HepG2 (cell line): ENCODE results near the gene PPM1K. TPM values are rescaled to one million over a fixed set of nuclear protein-coding genes. Genes with fewer than 3 reads are reported as not detected.
A peak's percentile ranks its signal among the peaks of the same experiment; 100 is the strongest.

Source experiments
- ATAC-seq: fragments of 200-7000 bp; cut with Tn5 transposase; 3 replicates; pipeline ENCODE4 v1.9.1; 2020; ENCODE audit warnings: mild to moderate bottlenecking, moderate library complexity
- BruUV-seq: library from RNA; stranded (reverse); fragments of 400-500 nt; replicated peaks from 2 replicates; lab custom pipeline; 2021; lab: Mats Ljungman, UMichigan
- CTCF ChIA-PET: fragments of 300-600 bp; formaldehyde crosslinking; extraction: SDS; loops from one replicate; lab custom pipeline; 2021; ENCODE audit warnings: low total read pairs, inconsistent platforms, low intra/inter-chr PET ratio; lab: Yijun Ruan, JAX
- POLR2A ChIA-PET: fragments of 350-600 bp; sonication (Branson Sonifier 250); formaldehyde crosslinking; loops from one replicate; lab custom pipeline; 2020; ENCODE audit warnings: antibody characterized with exemption, inconsistent platforms; lab: Yijun Ruan, JAX
- DNase-seq: peaks from one replicate; pipeline ENCODE4 v3.0.0-alpha.2; 2015; ENCODE audit warnings: low spot score
- FAIRE-seq: peaks from 3 replicates; lab custom pipeline; 2011; peaks lifted over from hg19 to GRCh38; lab: Jason Lieb, UNC
- H2AFZ ChIP-seq: one replicate; pipeline ENCODE4 v1.6.1; 2011; ENCODE audit warnings: low read length, inconsistent platforms
- H3K27ac ChIP-seq: fragments of 300-600 bp; 3 replicates; pipeline ENCODE4 v1.8.0; 2011; ENCODE audit warnings: mixed run types, mild to moderate bottlenecking, mixed read lengths, low read length, inconsistent platforms; ENCODE audit not compliant: insufficient read depth; ENCODE audit errors: extremely low read length
- H3K27me3 ChIP-seq, 2 experiments: fragments of 200-600 bp in 1 of 2; 2 replicates in 1 of 2; 3 replicates in 1 of 2; pipeline versions ENCODE4 v1.6.0 to v1.8.0; 2011; ENCODE audit warnings: low read length in 2 of 2, mild to moderate bottlenecking in 2 of 2, moderate library complexity in 2 of 2, inconsistent platforms in 1 of 2; ENCODE audit not compliant: insufficient read depth in 2 of 2, control insufficient read depth in 1 of 2
- H3K36me3 ChIP-seq, 2 experiments: fragments of 200-600 bp in 1 of 2; replicated peaks in 1 of 2; 2 replicates in 1 of 2; 3 replicates in 1 of 2; pipeline versions ENCODE4 v1.5.1 to v1.8.0; 2011; ENCODE audit warnings: low read length in 2 of 2, inconsistent platforms in 1 of 2; ENCODE audit not compliant: insufficient read depth in 2 of 2, control insufficient read depth in 1 of 2
- H3K4me1 ChIP-seq: 2 replicates; pipeline ENCODE4 v1.5.1; 2012; ENCODE audit warnings: low read length, inconsistent platforms; ENCODE audit not compliant: insufficient read depth
- H3K4me2 ChIP-seq: 2 replicates; pipeline ENCODE4 v1.6.0; 2011; ENCODE audit warnings: low read depth, low read length, inconsistent platforms
- H3K4me3 ChIP-seq, 3 experiments: fragments of 200-600 bp in 1 of 3; sonication (generic), shearing (Covaris generic) in 1 of 3; replicated peaks in 1 of 3; 2 replicates each; pipeline ENCODE4 v1.5.1; 2011 to 2016; ENCODE audit warnings: low read length in 3 of 3, inconsistent platforms in 2 of 3, low read depth in 2 of 3, mild to moderate bottlenecking in 2 of 3, control low read depth in 1 of 3, mixed read lengths in 1 of 3; ENCODE audit not compliant: insufficient read depth in 1 of 3
- H3K79me2 ChIP-seq: one replicate; pipeline ENCODE4 v1.6.1; 2011; ENCODE audit warnings: low read length, inconsistent platforms; ENCODE audit not compliant: insufficient read depth
- H3K9ac ChIP-seq: 2 replicates; pipeline ENCODE4 v1.6.0; 2011; ENCODE audit warnings: mild to moderate bottlenecking, low read depth, low read length, inconsistent platforms; ENCODE audit not compliant: insufficient read depth
- H3K9me3 ChIP-seq: 2 replicates; pipeline ENCODE4 v1.5.1; 2012; ENCODE audit warnings: mild to moderate bottlenecking, low read length
- H4K20me1 ChIP-seq: 2 replicates; pipeline ENCODE4 v1.6.0; 2011; ENCODE audit warnings: inconsistent platforms, mild to moderate bottlenecking, low read length, moderate library complexity; ENCODE audit not compliant: insufficient read depth
- ARID3A ChIP-seq: IDR thresholded peaks from 2 replicates; pipeline ENCODE4 v1.6.1; 2012; ENCODE audit warnings: low read depth, low read length, improper control_type of control experiment
- IRF1 ChIP-seq: sonication (generic); formaldehyde crosslinking; IDR thresholded peaks from 2 replicates; pipeline ENCODE4 v1.4.0; 2020; ENCODE audit warnings: low read depth, mild to moderate bottlenecking, missing genetic modification reagents
- KLF6 ChIP-seq: IDR thresholded peaks from 2 replicates; pipeline ENCODE4 v1.8.0; 2016; ENCODE audit warnings: missing biosample characterization, missing genetic modification reagents
- NR2F6 ChIP-seq, 2 experiments: IDR thresholded peaks; 2 replicates each; pipeline ENCODE4 v1.6.1; 2016; ENCODE audit warnings: antibody characterized with exemption in 1 of 2, mild to moderate bottlenecking in 1 of 2
- PPARG ChIP-seq: conservative IDR thresholded peaks from 2 replicates; pipeline ENCODE4 v1.6.1; 2016; ENCODE audit warnings: missing biosample characterization, missing genetic modification reagents
- SMAD9 ChIP-seq: sonication (generic); formaldehyde crosslinking; IDR thresholded peaks from 2 replicates; pipeline ENCODE4 v1.5.1; 2020; ENCODE audit warnings: mild to moderate bottlenecking, missing genetic modification reagents
- ZNF30 ChIP-seq: sonication (generic); formaldehyde crosslinking; IDR thresholded peaks from 2 replicates; pipeline ENCODE4 v1.5.0; 2020; ENCODE audit warnings: mild to moderate bottlenecking, missing genetic modification reagents
- ZNF850 ChIP-seq: sonication (generic); formaldehyde crosslinking; conservative IDR thresholded peaks from 2 replicates; pipeline ENCODE4 v1.9.0; 2021; ENCODE audit warnings: mild to moderate bottlenecking, missing genetic modification reagents
- WGBS: methylation state at CpG from one replicate; pipeline ENCODE4 v1.1.6; 2017; ENCODE audit warnings: low lambda C conversion rate; 5-methylcytosine and 5-hydroxymethylcytosine counted together
- in situ Hi-C: cut with HindIII; loops from 2 replicates; pipeline ENCODE4 v1.10.0; 2017; ENCODE audit warnings: low pct_unique_long_range_greater_than_20kb; ENCODE audit not compliant: extremely low pct_ligation_motif_present
- intact Hi-C: fragments of 100-400 bp; cut with micrococcal nuclease; formaldehyde crosslinking; loops from one replicate; pipeline ENCODE4 v1.10.0; 2022; ENCODE audit not compliant: unreplicated experiment
- polyA plus RNA-seq, 8 experiments: library from polyadenylated mRNA; depleted of rRNA in 3 of 8; stranded (reverse) in 7 of 8; unstranded in 1 of 8; fragments of >200 nt; fragmentation: Illumina TruSeq in 4 of 8; extraction: Trizol in 4 of 8; gene quantifications; 2 replicates each; pipeline versions ENCODE4 v1.2.1 to v1.2.3, GENCODE V29; 2011 to 2016; ENCODE audit warnings: low read depth in 4 of 8, missing spikeins in 1 of 8, mixed read lengths in 1 of 8; ENCODE audit not compliant: insufficient read depth in 1 of 8
- total RNA-seq, 5 experiments: library from RNA; depleted of rRNA; stranded (reverse); fragments of >200 nt; fragmentation: Illumina TruSeq; extraction: Trizol; gene quantifications; 2 replicates each; pipeline ENCODE4 v1.2.3, GENCODE V29; 2016; ENCODE audit warnings: low read depth in 1 of 5

The PPM1K gene
- total and polyA plus RNA-seq, 2 of the 13 experiments (the other 11 are each of a cell fraction or from before 2014, with no cell fraction given), result 11.9 to 17.8 TPM

- POLR2A ChIA-PET, result no interaction called here
- BruUV-seq, result no TSS peak
- Histone ChIP-seq H2AFZ (no peak overlapping the region), H3K4me3 (no peak overlapping the region), H3K36me3 (no peaks in the 10 kb centered on the region), H3K79me2 (no peaks in the 10 kb centered on the region), H3K27ac (no peak overlapping the region), H3K9ac (no peak overlapping the region), H3K4me2 (no peak overlapping the region), H3K4me1 (peaks cover 9% of the 10 kb centered on the region), H4K20me1 (no peaks in the 10 kb centered on the region), H3K9me3 (no peaks in the 10 kb centered on the region), H3K27me3 (no peaks in the 10 kb centered on the region)
- DNase-seq (no peak), FAIRE-seq (no peak), ATAC-seq (no peak)
- 55% methylated on average over 3 of the region's 3 CpGs for WGBS
- in situ Hi-C loops (no loop called here), intact Hi-C loops (no loop called here)
- no peak for TF ChIP-seq SMAD9 (CRISPR knock-in tag)
- TF ChIP-seq KLF6 (CRISPR knock-in tag), result no peak
- TF ChIP-seq ZNF30, result no peak
- no peak for TF ChIP-seq ZNF850 (CRISPR knock-in tag)
- TF ChIP-seq ARID3A, result no peak
- CTCF ChIA-PET, result no interaction called here
Observed at GRCh38 chr4:88251924-88252323, 32.4 kb downstream of the PPM1K start.

GRCh38 chr4:88247148-88247547 is 37.2 kb downstream of the PPM1K start:
- BruUV-seq, result no TSS peak
- no peaks in the 10 kb centered on the region for H3K27me3 ChIP-seq
- intact Hi-C loops, result no loop called here
- in situ Hi-C loops, result no loop called here
- DNase-seq, result no peak
- H3K36me3 ChIP-seq, result no peaks in the 10 kb centered on the region
- H3K4me1 ChIP-seq, result peaks cover 29% of the 10 kb centered on the region
- no peak for TF ChIP-seq PPARG (CRISPR knock-in tag)
- TF ChIP-seq IRF1 (CRISPR knock-in tag), result no peak
- TF ChIP-seq NR2F6 (IDR thresholded peaks at IDR 0.05), result no peak
- TF ChIP-seq NR2F6 (CRISPR knock-in tag; IDR thresholded peaks at IDR 0.05), result no peak
- TF ChIP-seq, all 625 proteins: peak for 0
- Histone ChIP-seq H3K79me2 (no peaks in the 10 kb centered on the region), H3K4me2 (peak overlapping the region; percentile 45), H3K4me3 (peak overlapping the region in 1 of 3 experiments; percentile 19; a peak in 2 of 6 replicates), H4K20me1 (no peaks in the 10 kb centered on the region), H3K9ac (no peak overlapping the region), H2AFZ (peak overlapping the region; percentile 40), H3K9me3 (no peaks in the 10 kb centered on the region), H3K27ac (no peak overlapping the region)
- ChIA-PET POLR2A (no interaction called here), CTCF (no interaction called here)
- FAIRE-seq (no peak), ATAC-seq (no peak; the same call in 2 of the 3 replicates)
- WGBS, result 4% methylated on average over 3 of the region's 3 CpGs
